K562 (cell line): Measurements from ENCODE around the gene NUP98. TPM values are rescaled to one million over a fixed set of nuclear protein-coding genes. Genes with fewer than 3 reads are reported as not detected.

Source experiments
- ARID3B ChIP-seq: fragments of 250-450 bp; sonication (Bioruptor Pico); IDR thresholded peaks from 2 replicates; pipeline ENCODE4 v1.4.0; 2020; ENCODE audit warnings: borderline replicate concordance
- ETS1 ChIP-seq: conservative IDR thresholded peaks from 2 replicates; pipeline ENCODE4 v1.6.1; 2011; ENCODE audit warnings: low read depth, mild to moderate bottlenecking, low read length; ENCODE audit not compliant: control insufficient read depth
- HNRNPLL ChIP-seq: fragments of 200-400 bp; formaldehyde crosslinking; IDR thresholded peaks from 2 replicates; pipeline ENCODE4 v1.6.1; 2017; ENCODE audit warnings: low read length, low read depth, mild to moderate bottlenecking; ENCODE audit not compliant: poor library complexity, severe bottlenecking
- KAT8 ChIP-seq: fragments of 450-650 bp; IDR thresholded peaks from 2 replicates; pipeline ENCODE4 v1.6.1; 2016; ENCODE audit warnings: low read depth, mild to moderate bottlenecking
- KDM5B ChIP-seq: fragments of 200-600 bp; sonication (generic); IDR thresholded peaks from 2 replicates; pipeline ENCODE4 v1.6.1; 2012; ENCODE audit warnings: low read depth, mild to moderate bottlenecking, moderate library complexity, low read length, control low read depth, inconsistent platforms; ENCODE audit not compliant: insufficient replicate concordance
- MYBL2 ChIP-seq, 2 experiments: fragments of 450-650 bp in 1 of 2; sonication (generic) in 1 of 2; formaldehyde crosslinking in 1 of 2; IDR thresholded peaks; 2 replicates each; pipeline versions ENCODE4 v1.6.1 to v1.8.1; 2017 to 2022; ENCODE audit warnings: borderline replicate concordance in 1 of 2, inconsistent platforms in 1 of 2, low read depth in 1 of 2, mild to moderate bottlenecking in 1 of 2, missing genetic modification reagents in 1 of 2, moderate library complexity in 1 of 2
- NCOA6 ChIP-seq: fragments of 450-650 bp; IDR thresholded peaks from 2 replicates; pipeline ENCODE4 v1.6.1; 2017; ENCODE audit warnings: mild to moderate bottlenecking
- NEUROD1 ChIP-seq: fragments of 150-350 bp; IDR thresholded peaks from 2 replicates; pipeline ENCODE4 v1.6.1; 2014; ENCODE audit warnings: borderline replicate concordance, low read length, low read depth; ENCODE audit not compliant: partially characterized antibody
- PTTG1 ChIP-seq: fragments of 450-650 bp; IDR thresholded peaks from 2 replicates; pipeline ENCODE4 v1.6.1; 2016; ENCODE audit warnings: low read depth, mild to moderate bottlenecking, missing genetic modification characterization, missing compliant biosample characterization
- SIX5 ChIP-seq, 2 experiments: IDR thresholded peaks; 2 replicates each; pipeline ENCODE4 v1.6.1; 2011; ENCODE audit warnings: low read length in 2 of 2, borderline replicate concordance in 1 of 2, low read depth in 1 of 2, mild to moderate bottlenecking in 1 of 2, moderate library complexity in 1 of 2; ENCODE audit not compliant: insufficient read depth in 1 of 2
- SMAD4 ChIP-seq: fragments of 250-450 bp; sonication (Bioruptor Pico); conservative IDR thresholded peaks from 2 replicates; pipeline ENCODE4 v1.8.0; 2021; ENCODE audit warnings: inconsistent platforms, mild to moderate bottlenecking, moderate library complexity
- SMARCB1 ChIP-seq: IDR thresholded peaks from 2 replicates; pipeline ENCODE4 v1.6.1; 2011; ENCODE audit warnings: improper control_type of control experiment, low read depth; ENCODE audit not compliant: insufficient read length
- TBL1XR1 ChIP-seq, 2 experiments: IDR thresholded peaks; 2 replicates each; pipeline ENCODE4 v1.6.1; 2012; ENCODE audit warnings: improper control_type of control experiment in 2 of 2, low read length in 2 of 2, mild to moderate bottlenecking in 1 of 2
- ZBTB2 ChIP-seq: fragments of 450-650 bp; IDR thresholded peaks from 2 replicates; pipeline ENCODE4 v1.6.1; 2016; ENCODE audit warnings: antibody characterized with exemption
- ZNF511 ChIP-seq: sonication (generic); formaldehyde crosslinking; IDR thresholded peaks from 2 replicates; pipeline ENCODE4 v1.8.0; 2022; ENCODE audit warnings: mild to moderate bottlenecking, missing genetic modification reagents
- polyA plus RNA-seq, 8 experiments: library from polyadenylated mRNA; depleted of rRNA in 4 of 8; stranded (reverse) in 5 of 8; unstranded in 3 of 8; fragments of >200 nt; fragmentation: Nextera tagmentation in 2 of 8; fragmentation: Illumina TruSeq in 1 of 8; extraction: Ambion mirVana in 2 of 8; extraction: Trizol in 1 of 8; gene quantifications; 2 replicates each; pipeline versions ENCODE4 v1.2.1 to v1.2.3, GENCODE V29; 2011 to 2014; ENCODE audit warnings: inconsistent platforms in 1 of 8, missing spikeins in 1 of 8
- total RNA-seq, 7 experiments: library from RNA; depleted of rRNA in 6 of 7; stranded (reverse); fragments of >200 nt in 6 of 7; fragmentation: Illumina TruSeq in 2 of 7; extraction: Trizol in 2 of 7; gene quantifications; 2 replicates each; pipeline versions ENCODE4 v1.2.1 to v1.2.3, GENCODE V29; 2011 to 2021; ENCODE audit warnings: low replicate concordance in 1 of 7

Gene NUP98
- total and polyA plus RNA-seq, 9 of the 15 experiments (the other 6 are each of a cell fraction or from before 2014, with no cell fraction given), result 45.1 to 196 (median 130) TPM

GRCh38 chr11:3797329-3798090 lies at the start of gene NUP98 (continued):
- TF ChIP-seq MYBL2 (IDR thresholded peaks at IDR 0.05; ENCODE audit: low read depth), result peak; percentile 97
- no peak; the same call in 1 of the 2 replicates for TF ChIP-seq MYBL2 (CRISPR knock-in tag; IDR thresholded peaks at IDR 0.05; ENCODE audit: borderline replicate concordance)
- 0 out of 2 replicates have a peak, but pooled peaks have one; percentile 71 for TF ChIP-seq ZBTB2
- TF ChIP-seq NCOA6, result peak; percentile 56; the same call in 1 of the 2 replicates
- TF ChIP-seq PTTG1, result no peak
- TF ChIP-seq HNRNPLL, result peak; percentile 86
- TF ChIP-seq ZNF511 (CRISPR knock-in tag), result peak; percentile 79; the same call in 1 of the 2 replicates
- 0 out of 2 replicates have a peak, but pooled peaks have one; percentile 2 for TF ChIP-seq ETS1
- peak; percentile 89 for TF ChIP-seq NEUROD1
- TF ChIP-seq SIX5 (IDR thresholded peaks at IDR 0.05; ENCODE audit: borderline replicate concordance in 1 of 2, insufficient read depth in 1 of 2, low read depth in 1 of 2, low read length in 2 of 2), result no peak
- no peak for TF ChIP-seq KAT8
- TF ChIP-seq ARID3B (CRISPR knock-in tag), result peak; percentile 52; the same call in 1 of the 2 replicates
- TF ChIP-seq KDM5B, result peak; percentile 80
- TF ChIP-seq TBL1XR1 (IDR thresholded peaks at IDR 0.05; ENCODE audit: low read length in 2 of 2), result peak in 1 of 2 experiments; percentile 19; a peak in 2 of 4 replicates
- TF ChIP-seq SMARCB1, result no peak
- TF ChIP-seq SMAD4 (CRISPR knock-in tag), result peak; percentile 55; the same call in 1 of the 2 replicates
